GM18526 (cell line): ENCODE measurements around the gene PSMD2.
A peak's percentile ranks its signal among the peaks of the same experiment; 100 is the strongest.

Experiments
- POLR2A ChIP-seq: IDR thresholded peaks from 3 replicates; pipeline ENCODE4 v1.6.1; 2011; ENCODE audit not compliant: insufficient read length; ENCODE audit errors: extremely low read depth

PSMD2 gene

DNA sequence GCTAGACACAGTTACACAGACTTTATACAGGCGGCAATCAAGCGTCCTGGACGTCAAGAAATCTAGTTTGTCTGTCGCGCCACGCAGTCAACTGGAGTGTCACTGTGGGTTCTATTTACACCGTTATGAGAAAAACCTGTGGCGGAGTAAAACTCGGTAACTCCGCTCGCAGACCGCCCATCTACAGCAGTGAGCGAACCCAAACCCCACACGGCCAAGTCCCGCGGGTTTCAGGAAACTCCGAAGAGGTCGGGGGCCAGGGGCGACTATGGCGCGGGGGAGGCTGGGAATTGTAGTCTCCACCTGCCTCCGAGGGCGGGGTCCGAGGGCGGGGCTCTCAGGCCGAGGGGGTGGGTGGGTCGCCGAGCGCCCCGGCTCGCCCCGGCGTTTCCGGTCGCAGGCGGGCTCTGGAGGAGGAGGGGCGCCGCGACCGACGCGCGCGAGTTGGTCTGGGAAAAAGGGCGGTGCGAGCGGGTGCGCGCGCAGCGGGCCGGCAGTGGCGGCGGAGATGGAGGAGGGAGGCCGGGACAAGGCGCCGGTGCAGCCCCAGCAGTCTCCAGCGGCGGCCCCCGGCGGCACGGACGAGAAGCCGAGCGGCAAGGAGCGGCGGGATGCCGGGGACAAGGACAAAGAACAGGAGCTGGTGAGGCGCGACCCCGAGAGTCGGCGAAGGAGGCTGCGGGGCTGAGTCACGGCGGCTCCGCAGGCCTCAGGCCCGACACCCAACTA, at the start of gene PSMD2:
Gene PSMD2 (plus strand): TSS at position 483 of the 729 bp plus-strand sequence. CDS start 26 bp downstream, at position 509.
- peak; percentile 82 for TF ChIP-seq POLR2A

GRCh38 chr3:184249412-184250166, 49.5 kb upstream of the PSMD2 start, which contains the start of gene EEF1AKMT4:
Gene EEF1AKMT4 (plus strand): TSS chr3:184249672. CDS start chr3:184249695, 23 bp downstream.
- peak; percentile 34 for TF ChIP-seq POLR2A

DNA sequence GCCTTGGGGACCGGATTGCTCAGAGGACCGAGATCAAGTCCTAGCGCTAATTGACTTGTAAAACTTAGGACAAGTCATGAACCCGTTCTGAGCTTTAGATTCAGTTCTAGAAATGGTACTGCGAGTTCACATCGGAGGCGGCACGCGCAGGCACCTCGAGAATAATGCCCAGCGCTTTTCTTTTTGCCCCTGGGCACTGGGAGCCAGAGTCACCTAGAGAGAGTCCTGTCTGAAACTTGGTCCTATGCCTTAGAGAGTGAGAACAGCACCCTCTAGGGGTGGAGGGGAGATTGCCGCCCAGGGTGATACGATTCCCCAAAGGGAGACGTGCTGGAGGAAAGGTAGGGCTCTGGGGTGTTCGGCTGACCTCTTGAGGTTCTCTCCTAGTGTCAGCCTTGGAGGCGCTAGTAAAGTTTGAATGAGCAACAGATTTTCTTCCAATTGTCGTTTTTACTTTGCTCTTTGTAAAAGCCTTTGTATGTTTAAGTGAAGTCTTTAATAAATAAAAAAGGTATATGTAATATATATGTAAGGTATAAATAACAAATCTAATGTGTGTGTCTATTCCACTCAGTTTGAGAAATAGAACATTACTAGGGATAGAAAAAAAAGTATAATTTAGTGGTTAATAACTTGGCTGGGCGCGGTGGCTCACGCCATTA, 48.7 kb upstream of the PSMD2 start:
- no peak for TF ChIP-seq POLR2A

GRCh38 chr3:184255291-184256039, 43.6 kb upstream of the PSMD2 start:
- TF ChIP-seq POLR2A, result no peak

GRCh38 chr3:184257083-184257915, 41.7 kb upstream of the PSMD2 start:
- no peak for TF ChIP-seq POLR2A

DNA sequence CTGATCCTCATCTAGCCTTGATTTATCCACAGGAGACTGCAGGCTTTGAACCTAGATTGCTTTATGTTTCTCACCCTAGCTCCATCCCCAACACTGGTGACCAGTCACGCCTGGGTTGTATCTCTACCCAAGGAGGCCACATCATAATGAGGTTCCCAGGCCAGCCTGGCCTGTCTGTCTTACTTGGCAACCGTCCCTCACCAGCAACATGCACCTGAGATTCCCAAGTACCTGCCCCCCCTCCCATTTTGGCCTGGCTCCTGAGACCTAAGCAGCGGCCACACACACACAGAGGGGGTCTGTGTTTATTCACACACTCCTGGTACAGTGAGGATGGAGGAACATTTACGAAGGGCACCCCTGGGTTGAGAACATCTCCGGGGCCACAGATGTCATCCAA, 40.1 kb upstream of the PSMD2 start:
- no peak for TF ChIP-seq POLR2A

DNA sequence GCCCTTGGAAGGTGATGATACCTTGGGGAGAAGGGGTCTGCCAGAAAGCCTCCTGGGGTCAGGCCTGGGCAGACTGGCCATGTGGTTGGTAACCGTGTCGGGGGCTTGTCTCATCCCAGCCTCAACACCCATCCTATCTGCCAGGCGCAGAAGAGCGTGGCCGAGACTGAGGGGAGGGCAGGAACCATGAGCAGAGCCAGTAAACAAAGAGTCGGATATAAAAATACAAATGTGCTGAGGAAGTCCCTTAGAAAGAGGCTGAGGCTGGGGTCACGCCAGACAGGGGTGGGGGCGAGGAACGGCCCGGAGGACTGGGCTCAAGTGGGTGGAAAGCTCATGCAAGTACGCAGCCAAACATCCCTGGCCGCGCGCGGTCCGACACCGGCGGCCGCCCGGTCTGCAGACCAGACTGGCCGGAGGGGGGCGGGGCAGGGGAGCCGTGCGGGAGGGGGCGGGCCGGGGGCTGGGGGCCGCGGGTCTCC, 39.6 kb upstream of the PSMD2 start:
- TF ChIP-seq POLR2A, result no peak

- TF ChIP-seq POLR2A, result no peak
Measured at GRCh38 chr3:184259878-184260723, 38.9 kb upstream of the PSMD2 start.

DNA sequence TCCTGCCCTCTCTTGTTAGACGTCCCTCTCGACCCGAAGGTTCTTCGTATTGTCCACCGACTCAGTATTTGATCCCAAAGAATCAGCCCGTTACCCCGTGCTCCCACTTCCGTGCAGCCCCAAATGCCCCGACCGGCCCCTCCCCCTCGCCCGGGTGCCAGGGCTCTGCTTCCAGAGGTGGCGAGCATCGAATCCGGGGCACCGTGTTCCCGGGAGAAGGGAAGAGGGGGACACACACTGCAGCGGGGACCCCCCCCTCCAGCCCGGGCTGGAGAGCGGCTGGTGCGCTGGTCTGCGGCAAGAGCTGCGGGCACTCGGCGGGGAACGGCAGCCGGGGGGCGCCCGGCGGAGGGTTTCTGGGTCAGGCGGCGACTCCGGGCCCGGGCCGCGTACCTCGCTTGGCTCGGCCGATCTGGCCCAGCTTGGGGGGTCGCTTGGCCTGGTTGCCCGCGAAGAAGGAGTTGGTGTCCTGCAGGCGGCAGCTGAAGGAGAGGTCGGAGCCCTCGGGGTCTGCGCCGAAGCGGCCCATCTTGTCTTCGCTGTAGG, 38.2 kb upstream of the PSMD2 start:
- no peak for TF ChIP-seq POLR2A

DNA sequence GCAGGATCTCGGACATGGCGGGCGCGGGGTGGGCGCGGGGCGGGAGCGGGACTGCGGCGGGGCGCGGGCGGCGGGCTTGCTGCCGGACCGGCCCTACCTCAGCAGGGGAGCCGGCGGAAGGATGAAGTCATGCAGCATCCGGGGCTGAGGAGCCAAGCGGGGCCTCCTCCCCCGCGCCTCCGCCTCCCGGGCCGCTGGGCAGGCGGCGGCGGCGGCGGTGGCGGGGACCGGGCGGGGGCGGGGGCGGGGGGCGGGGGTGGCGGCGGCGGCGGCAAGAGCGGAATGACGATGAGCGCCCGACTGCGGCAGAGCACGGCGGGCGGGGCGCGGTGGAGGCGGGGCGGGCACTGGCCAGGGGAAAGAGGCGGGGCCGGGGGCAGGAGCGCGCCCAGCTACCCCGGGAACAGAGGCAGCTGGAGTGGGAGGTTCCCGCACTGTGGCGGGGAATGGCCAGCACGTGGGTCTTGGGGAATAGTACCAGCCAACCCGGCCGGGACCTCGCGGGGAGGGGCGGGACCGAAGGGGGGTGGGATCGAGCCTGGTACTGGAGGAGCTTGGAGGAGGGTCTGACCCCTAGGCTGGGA, 37.7 kb upstream of the PSMD2 start, which contains the start of gene CAMK2N2:
Gene CAMK2N2 (minus strand): TSS at position 284 of the 584 bp plus-strand sequence. CDS start 268 bp downstream, at position 16.
- TF ChIP-seq POLR2A, result no peak

GRCh38 chr3:184261854-184262763, 36.9 kb upstream of the PSMD2 start:
- no peak for TF ChIP-seq POLR2A
